Activated T-cell treated with anti-CD3 and anti-CD28 coated beads, Interleukin-2, amount 50 U/mL, for 4 hours (primary cell): Measurements from ENCODE around the gene LTBR. TPM values are rescaled to one million over a fixed set of nuclear protein-coding genes. Genes with fewer than 3 reads are reported as not detected.
"Not testable (repeated sequence)": the region's sequence is repeated elsewhere in the genome, so short reads cannot be mapped to it uniquely, and the experiment has no call there.

Experiments
- ATAC-seq, 2 donors: fragments of 200-7000 bp; cut with Tn5 transposase; one replicate each; pipeline ENCODE4 v1.10.0; 2021
- DNase-seq: peaks from one replicate; pipeline ENCODE4 v3.0.0-alpha.2; 2020
- H3K27me3 Mint-ChIP-seq: one replicate; pipeline ENCODE4 v1.8.0; 2021; ENCODE audit warnings: low read depth, mixed read lengths
- H3K36me3 Mint-ChIP-seq: one replicate; pipeline ENCODE4 v1.8.0; 2022; ENCODE audit warnings: mixed read lengths; ENCODE audit not compliant: insufficient read depth
- H3K4me1 Mint-ChIP-seq: one replicate; pipeline ENCODE4 v1.8.0; 2021; ENCODE audit warnings: low read depth, mixed read lengths
- H3K4me3 Mint-ChIP-seq: one replicate; pipeline ENCODE4 v1.8.0; 2021; ENCODE audit warnings: mild to moderate bottlenecking, moderate library complexity, mixed read lengths
- H3K9me3 Mint-ChIP-seq: one replicate; pipeline ENCODE4 v1.8.0; 2021; ENCODE audit warnings: mixed read lengths
- total RNA-seq, 3 donors: library from RNA; stranded (reverse); gene quantifications; one replicate each; pipeline ENCODE4 v1.2.1, GENCODE V29; 2021

LTBR gene
- total RNA-seq, 3 donors from 2014 or later = 1.0 to 2.8 (median 1.3) TPM

GRCh38 chr12:6342140-6342889 is 41.6 kb upstream of the LTBR start:
- Mint-ChIP-seq H3K27me3 (peaks cover 4% of the 10 kb centered on the region), H3K36me3 (no peaks in the 10 kb centered on the region), H3K9me3 (no peaks in the 10 kb centered on the region), H3K4me1 (peaks cover 44% of the 10 kb centered on the region), H3K4me3 (no peak overlapping the region)
- ATAC-seq (no peak), DNase-seq (no peak)

- Mint-ChIP-seq H3K4me3 (no peak overlapping the region), H3K27me3 (peaks cover 4% of the 10 kb centered on the region)
- no peak for DNase-seq
Observed at GRCh38 chr12:6343518-6343917, 40.4 kb upstream of the LTBR start.

GRCh38 chr12:6344101-6344660 is 39.8 kb upstream of the LTBR start:
- H3K9me3 Mint-ChIP-seq, H3K36me3 Mint-ChIP-seq, DNase-seq, H3K4me3 Mint-ChIP-seq, ATAC-seq, H3K27me3 Mint-ChIP-seq: not testable (repeated sequence)
- H3K4me1 Mint-ChIP-seq = peaks cover 48% of the 10 kb centered on the region

More at GRCh38 chr12:6343518-6343917, 40.4 kb upstream of the LTBR start:
- Mint-ChIP-seq H3K4me1 (peaks cover 48% of the 10 kb centered on the region), H3K36me3 (no peaks in the 10 kb centered on the region), H3K9me3 (no peaks in the 10 kb centered on the region)
- no peak for ATAC-seq

- Mint-ChIP-seq H3K27me3 (peaks cover 4% of the 10 kb centered on the region), H3K4me3 (no peak overlapping the region), H3K9me3 (no peaks in the 10 kb centered on the region), H3K36me3 (no peaks in the 10 kb centered on the region), H3K4me1 (peaks cover 48% of the 10 kb centered on the region)
- peak; percentile 54 to 56 for ATAC-seq
- DNase-seq = peak; percentile 45
Observed at GRCh38 chr12:6345319-6346091, 38.5 kb upstream of the LTBR start.

- Mint-ChIP-seq H3K9me3 (no peaks in the 10 kb centered on the region), H3K36me3 (no peaks in the 10 kb centered on the region), H3K4me1 (peaks cover 48% of the 10 kb centered on the region), H3K27me3 (peaks cover 4% of the 10 kb centered on the region), H3K4me3 (no peak overlapping the region)
- no peak for ATAC-seq
- DNase-seq = no peak
Observed at GRCh38 chr12:6346235-6346832, 37.6 kb upstream of the LTBR start.

GRCh38 chr12:6346942-6347341 is 37.0 kb upstream of the LTBR start:
- H3K4me1 Mint-ChIP-seq = peaks cover 44% of the 10 kb centered on the region
- ATAC-seq (no peak), DNase-seq (no peak)
- peaks cover 4% of the 10 kb centered on the region for H3K27me3 Mint-ChIP-seq
- no peak overlapping the region for H3K4me3 Mint-ChIP-seq
- H3K36me3 Mint-ChIP-seq = no peaks in the 10 kb centered on the region
- no peaks in the 10 kb centered on the region for H3K9me3 Mint-ChIP-seq

DNA sequence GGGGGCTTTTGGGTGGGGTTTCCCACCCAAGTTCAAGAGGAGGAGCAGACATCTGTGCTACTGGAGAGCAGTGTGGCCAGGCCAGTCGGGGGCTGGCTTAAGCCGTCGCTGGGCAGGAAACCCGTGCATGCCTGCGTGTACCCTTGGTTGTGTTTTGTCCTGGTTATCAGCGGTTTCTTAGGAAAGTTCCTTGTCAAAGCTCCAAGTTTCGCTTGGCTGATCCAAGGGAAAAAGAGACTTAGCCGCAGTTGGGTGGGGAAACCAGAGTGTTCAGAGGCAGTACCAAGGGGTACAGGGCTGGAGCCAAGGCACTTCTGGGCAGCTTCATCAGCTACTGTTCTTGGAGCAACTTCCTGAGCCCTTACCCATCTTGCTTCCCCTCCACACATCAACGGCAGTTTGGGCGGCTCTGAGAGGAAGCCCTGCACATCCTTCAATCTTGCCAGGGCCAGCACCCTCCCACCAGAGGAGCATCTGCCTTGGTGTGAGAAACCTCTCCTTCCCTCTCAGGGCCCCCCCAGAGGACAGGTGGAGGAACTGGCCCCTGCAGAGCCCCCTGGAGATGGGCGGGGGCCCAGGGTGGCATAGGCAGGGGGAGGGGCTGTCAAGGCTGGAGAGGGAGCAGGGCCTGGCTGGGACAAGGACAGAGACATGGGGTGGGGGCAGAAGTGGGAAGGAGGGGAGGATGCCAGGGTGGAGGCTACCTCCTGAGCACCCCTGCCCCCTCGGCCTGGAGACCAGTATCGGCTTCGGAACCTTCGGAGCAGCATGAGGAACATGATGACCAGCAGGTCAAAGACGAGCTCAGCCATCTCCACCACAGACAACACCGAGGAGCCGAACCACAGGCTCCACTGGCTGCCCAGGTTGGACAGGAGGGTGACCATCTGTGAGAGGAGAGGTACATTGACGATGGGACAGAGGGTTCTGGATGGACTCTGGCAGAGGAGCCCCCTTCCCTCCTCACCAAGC is 36.3 kb upstream of the LTBR start:
- ATAC-seq (no peak), DNase-seq (no peak)
- Mint-ChIP-seq H3K9me3 (no peaks in the 10 kb centered on the region), H3K4me1 (peaks cover 37% of the 10 kb centered on the region), H3K36me3 (no peaks in the 10 kb centered on the region), H3K27me3 (peaks cover 4% of the 10 kb centered on the region), H3K4me3 (no peak overlapping the region)

DNA sequence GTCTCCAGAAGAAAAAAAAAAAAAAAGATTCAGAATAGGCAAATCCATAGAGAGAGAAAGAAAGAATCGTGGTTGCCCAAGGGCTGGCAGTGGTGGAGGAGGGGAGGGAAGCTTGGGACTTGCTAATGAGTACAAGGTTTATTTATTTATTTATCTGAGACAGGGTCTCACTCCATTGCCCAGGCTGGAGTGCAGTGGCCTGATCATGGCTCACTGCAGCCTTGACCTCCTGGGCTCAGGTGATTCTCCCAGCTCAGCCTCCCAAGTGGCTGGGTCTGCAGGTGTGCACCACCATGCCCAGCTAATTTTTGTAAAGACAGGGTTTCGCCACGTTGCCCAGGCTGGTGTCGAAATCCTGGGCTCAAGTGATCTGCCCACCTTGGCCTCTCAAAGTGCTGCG is 32.3 kb upstream of the LTBR start:
- no peaks in the 10 kb centered on the region for H3K9me3 Mint-ChIP-seq
- peaks cover 4% of the 10 kb centered on the region for H3K27me3 Mint-ChIP-seq
- ATAC-seq = no peak
- H3K4me3 Mint-ChIP-seq = no peak overlapping the region
- no peak for DNase-seq
- H3K36me3 Mint-ChIP-seq = no peaks in the 10 kb centered on the region
- peaks cover 10% of the 10 kb centered on the region for H3K4me1 Mint-ChIP-seq

- no peaks in the 10 kb centered on the region for H3K9me3 Mint-ChIP-seq
- H3K27me3 Mint-ChIP-seq = peaks cover 2% of the 10 kb centered on the region
- no peaks in the 10 kb centered on the region for H3K36me3 Mint-ChIP-seq
- H3K4me3 Mint-ChIP-seq = no peak overlapping the region
- H3K4me1 Mint-ChIP-seq = peaks cover 2% of the 10 kb centered on the region
- DNase-seq (no peak), ATAC-seq (no peak)
Observed at GRCh38 chr12:6352193-6353173, 31.5 kb upstream of the LTBR start.

DNA sequence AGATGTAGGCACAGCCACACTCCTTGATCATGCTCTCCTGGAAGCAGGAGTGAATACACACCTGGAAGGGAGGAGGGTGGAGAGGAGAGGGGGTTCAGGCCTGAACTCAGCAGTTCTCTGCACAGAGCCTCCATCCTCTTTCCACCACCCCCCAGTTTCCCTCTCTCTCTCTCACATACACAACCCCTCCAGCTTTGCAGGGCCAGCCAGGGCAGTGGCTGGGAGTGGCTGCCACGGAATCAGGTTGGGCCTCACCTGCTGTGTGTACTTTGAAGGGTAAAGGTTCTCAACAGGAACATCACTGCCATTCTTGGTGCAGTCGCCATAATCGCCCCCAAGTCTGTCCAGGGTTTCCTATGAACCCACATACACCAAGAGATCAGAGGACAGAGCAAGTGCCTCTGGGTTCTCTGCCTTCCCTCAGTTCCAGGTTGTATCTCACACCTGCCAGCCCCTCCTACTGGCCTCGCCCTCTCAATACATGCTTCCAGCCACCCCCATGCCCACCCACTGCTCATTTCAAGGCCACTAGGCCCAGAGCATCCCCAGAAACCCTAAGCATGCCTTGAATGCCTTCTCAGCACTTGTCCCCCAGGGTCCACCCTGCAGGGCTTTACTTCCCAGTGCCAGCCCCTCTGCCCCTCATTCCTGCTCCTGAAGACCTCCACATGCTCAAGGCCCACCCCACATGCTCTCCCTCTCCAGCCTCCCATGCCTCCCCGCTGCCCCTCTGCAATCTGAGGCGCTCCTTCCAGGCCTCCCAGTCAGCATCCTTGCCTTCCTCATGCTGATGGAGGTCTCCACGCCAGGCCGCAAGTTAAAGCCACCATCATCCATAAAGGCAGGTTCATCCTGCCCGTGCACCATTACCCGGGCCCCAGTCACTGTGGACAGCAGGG is 29.2 kb upstream of the LTBR start:
- DNase-seq (no peak), ATAC-seq (no peak)
- Mint-ChIP-seq H3K4me3 (no peak overlapping the region), H3K27me3 (peaks cover 2% of the 10 kb centered on the region), H3K4me1 (no peaks in the 10 kb centered on the region), H3K36me3 (no peaks in the 10 kb centered on the region), H3K9me3 (no peaks in the 10 kb centered on the region)

DNA sequence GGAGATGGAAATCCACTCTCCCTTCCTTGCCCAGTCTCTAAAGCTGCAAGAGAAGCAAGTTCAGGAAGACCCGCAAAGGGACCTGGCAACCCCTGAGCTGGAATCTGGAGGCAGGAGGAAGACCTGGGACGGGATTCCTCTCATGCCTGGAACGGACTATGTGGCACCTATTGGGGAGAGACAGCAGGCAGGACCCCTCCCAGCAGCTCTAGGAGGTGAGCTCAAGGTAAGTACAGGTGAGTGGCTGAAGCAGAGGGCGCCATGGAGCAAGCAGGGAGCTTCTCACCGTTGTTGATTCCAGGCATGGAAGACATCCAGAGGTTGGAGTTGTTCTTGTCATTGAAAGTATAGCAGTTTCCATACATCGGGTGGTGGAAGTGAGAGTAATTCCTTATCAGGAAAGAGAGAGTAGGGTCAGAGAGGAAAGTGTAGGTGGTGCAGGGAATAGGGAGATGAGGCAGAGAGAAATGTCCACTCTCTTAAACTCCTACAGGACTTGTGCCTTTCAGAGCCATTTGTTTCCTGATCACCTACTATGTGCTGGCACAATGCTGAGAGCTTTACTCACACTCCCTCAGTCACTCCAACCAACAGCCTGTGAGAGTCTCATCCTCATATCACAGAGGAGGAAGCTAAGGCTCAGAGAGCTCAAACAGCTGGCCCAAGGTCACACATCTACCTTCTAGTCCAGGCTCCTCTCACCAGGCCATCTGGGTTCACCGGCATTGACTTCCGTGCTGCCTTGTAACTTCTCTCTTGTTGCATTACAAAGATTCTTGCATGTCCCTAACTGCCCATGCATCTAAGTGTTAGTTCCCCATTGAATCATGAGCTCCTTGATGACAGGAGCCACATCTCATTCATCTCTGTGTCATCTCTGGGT is 28.2 kb upstream of the LTBR start:
- peaks cover 3% of the 10 kb centered on the region for H3K4me1 Mint-ChIP-seq
- no peaks in the 10 kb centered on the region for H3K9me3 Mint-ChIP-seq
- H3K36me3 Mint-ChIP-seq = no peaks in the 10 kb centered on the region
- ATAC-seq (no peak), DNase-seq (no peak)
- no peak overlapping the region for H3K4me3 Mint-ChIP-seq
- peaks cover 2% of the 10 kb centered on the region for H3K27me3 Mint-ChIP-seq
